ENCODE data around the gene TMEM202.
"Not testable (repeated sequence)": the region's sequence is repeated elsewhere in the genome, so short reads cannot be mapped to it uniquely, and the experiment has no call there.

The TMEM202 gene

DNA sequence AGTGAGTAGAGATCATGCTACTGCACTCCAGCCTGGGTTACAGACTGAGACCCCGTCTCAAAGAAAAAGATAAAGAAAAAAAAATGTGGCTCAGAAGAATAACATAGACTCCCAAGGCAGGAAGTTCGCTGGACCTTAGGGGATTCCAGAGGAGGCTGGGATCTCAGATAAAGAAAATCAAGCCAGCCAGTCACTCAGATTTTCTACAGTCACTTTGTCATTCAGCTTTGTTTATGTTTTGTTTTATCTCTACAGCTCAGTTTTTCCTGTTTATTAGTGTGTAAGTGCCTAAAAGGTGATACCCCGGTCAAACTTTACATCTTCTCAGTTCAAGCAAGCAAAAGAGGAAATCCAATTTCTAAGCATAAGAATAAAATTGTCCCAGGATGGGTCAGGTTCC lies 6.3 kb downstream of the TMEM202 start:
- DNase-seq (ENCODE audit: low spot score): no peak

DNA sequence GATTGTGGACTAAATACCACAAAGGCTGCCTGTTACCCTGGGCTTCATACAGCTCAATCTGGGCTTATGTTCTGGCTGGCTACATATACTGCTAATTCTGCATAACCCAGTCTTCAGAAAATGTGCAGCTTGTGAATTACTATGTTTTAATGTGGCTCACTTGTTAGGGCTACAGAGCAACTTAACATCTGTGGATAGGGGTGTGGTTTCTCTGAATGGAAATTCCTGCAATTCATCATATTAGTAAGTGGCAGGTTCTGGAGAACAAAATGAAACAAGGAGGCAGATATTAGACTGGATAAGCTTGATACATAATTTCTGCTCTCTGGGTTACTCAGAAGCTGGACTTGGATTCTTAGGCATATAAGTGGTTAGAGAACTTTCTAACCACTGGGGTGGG lies 6.7 kb downstream of the TMEM202 start:
- no peak for DNase-seq (ENCODE audit: low spot score)

- DNase-seq (ENCODE audit: low spot score): no peak
Observed at GRCh38 chr15:72406936-72407335, 8.8 kb downstream of the TMEM202 start.

- no peak for DNase-seq (ENCODE audit: low spot score)
Observed at GRCh38 chr15:72411111-72411510, 13.0 kb downstream of the TMEM202 start.

DNA sequence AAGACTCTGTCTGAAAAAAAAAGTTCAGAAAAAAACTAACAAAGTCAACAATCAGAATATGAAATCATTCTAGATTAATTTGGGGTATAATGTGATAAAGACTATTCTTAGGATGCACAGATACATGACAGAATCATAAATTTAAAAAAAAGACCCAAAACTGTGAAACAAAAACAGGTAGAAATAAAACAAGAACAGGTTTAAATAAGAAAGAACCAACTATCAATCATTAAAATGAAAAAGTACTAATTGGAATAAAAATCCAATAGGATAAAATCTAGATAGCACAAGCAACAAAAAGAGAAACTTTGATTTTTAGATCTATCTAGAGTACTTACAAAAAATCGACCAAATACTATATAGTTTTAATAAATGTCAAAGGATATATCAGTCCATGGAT lies 13.4 kb downstream of the TMEM202 start:
- DNase-seq (ENCODE audit: low spot score): no peak

DNA sequence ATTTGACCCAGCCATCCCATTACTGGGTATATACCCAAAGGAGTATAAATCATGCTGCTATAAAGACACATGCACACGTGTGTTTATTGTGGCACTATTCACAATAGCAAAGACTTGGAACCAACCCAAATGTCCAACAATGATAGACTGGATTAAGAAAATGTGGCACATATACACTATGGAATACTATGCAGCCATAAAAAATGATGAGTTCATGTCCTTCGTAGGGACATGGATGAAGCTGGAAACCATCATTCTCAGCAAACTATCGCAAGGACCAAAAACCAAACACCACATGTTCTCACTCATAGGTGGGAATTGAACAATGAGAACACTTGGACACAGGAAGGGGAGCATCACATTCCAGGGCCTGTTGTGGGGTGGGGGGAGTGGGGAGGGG lies 15.2 kb downstream of the TMEM202 start:
- not testable (repeated sequence) for DNase-seq (ENCODE audit: low spot score)

DNA sequence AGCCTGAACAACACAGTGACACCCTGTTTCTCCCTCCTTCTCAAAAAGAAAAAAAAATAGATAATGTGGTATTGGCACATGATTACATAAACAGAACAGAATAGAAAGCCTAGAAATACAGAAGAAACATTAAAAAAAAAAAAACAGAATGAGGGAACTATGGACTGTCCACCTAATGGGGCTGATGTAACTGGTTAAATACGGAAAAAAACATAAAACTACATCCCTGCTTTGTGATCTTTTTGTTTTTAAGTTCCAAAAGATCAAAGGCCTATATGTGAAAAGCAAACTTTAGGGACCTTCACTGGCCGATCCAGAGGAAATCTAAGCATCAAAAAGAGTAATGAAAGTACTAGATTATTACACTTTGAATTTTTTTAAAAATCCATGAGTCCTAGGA lies 17.2 kb downstream of the TMEM202 start:
- no peak for DNase-seq (ENCODE audit: low spot score)

- not testable (repeated sequence) for DNase-seq (ENCODE audit: low spot score)
Observed at GRCh38 chr15:72419768-72420167, 21.7 kb downstream of the TMEM202 start.

- DNase-seq (ENCODE audit: low spot score): no peak
Observed at GRCh38 chr15:72420576-72420975, 22.5 kb downstream of the TMEM202 start.

GRCh38 chr15:72421484-72421883 lies 23.4 kb downstream of the TMEM202 start:
- no peak for DNase-seq (ENCODE audit: low spot score)

GRCh38 chr15:72423256-72423655 lies 25.2 kb downstream of the TMEM202 start:
- DNase-seq (ENCODE audit: low spot score): no peak

- DNase-seq (ENCODE audit: low spot score): no peak
Observed at GRCh38 chr15:72426753-72427152, 28.6 kb downstream of the TMEM202 start.

DNA sequence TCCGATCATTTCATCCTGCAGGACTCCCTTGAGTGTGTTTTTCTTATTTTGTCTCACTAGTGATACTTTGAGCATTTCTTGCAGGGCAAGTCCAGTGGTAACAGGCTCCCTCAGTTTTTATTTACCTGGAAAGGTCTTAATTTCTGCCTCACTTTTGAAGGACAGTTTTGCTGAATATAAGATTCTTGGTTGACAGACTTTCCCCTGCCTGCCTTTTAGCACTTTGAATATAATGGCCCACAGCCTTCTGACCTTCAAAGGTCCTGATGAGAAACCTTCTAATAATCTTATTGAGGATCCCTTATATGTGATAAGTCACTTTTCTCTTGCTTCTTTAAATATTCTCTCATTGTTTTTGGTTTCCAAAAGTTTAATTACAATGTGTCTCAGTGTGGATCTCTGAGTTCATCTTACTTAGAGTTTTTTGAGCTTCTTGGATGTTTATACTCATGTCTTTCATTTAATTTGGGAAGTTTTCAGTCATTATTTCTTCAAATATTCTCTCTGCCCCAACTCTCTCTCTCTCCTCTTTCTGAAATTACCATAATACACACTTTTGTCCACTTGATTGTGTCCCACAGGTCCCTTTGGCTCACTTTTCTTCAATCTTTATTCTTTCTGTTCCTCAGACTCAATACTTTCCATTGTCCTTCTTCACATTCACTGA lies 39.7 kb downstream of the TMEM202 start:
- DNase-seq (ENCODE audit: low spot score): no peak

GRCh38 chr15:72442848-72443247 lies 44.7 kb downstream of the TMEM202 start:
- DNase-seq (ENCODE audit: low spot score): not testable (repeated sequence)

DNA sequence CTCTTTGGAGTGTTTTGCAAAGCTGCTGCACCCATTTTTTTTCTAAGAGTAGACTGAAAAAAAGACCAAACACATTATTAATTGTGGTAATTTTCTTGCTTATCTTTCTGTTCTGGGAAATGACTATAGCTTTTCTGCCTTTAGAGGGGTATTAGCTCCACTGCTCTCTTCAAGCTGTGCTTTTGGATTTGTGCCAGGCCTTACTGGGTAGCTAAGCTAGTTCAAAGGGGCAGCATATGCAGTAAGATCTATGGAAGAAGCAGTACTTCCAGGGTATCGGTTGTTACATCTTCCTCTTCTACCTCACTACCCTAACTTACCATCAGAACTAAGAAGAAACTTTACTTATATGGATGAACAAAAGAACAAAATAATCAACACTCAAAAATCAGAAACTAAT lies 47.3 kb downstream of the TMEM202 start:
- no peak for DNase-seq (ENCODE audit: low spot score)

DNA sequence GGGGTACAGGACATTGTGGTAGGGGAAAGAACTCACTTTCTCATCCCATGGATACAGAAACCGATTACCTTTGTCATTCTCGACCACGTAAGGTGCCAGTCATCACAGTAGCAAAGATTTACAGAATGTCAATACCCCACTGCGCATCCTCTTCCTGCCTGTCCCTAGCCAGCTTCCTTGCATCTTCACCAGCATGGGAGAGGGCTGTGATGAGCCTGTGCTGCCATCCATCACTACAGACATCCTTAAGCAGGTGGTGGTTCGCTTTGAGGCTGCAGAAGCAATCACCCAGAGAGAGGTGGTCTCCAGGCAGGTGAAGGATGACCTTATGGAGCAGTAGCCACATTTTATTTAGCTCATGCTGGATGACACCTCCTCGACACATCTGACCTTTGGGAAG lies 52.7 kb downstream of the TMEM202 start:
- no peak for DNase-seq (ENCODE audit: low spot score)

- DNase-seq (ENCODE audit: low spot score): no peak
Observed at GRCh38 chr15:72451224-72451623, 53.1 kb downstream of the TMEM202 start.

DNA sequence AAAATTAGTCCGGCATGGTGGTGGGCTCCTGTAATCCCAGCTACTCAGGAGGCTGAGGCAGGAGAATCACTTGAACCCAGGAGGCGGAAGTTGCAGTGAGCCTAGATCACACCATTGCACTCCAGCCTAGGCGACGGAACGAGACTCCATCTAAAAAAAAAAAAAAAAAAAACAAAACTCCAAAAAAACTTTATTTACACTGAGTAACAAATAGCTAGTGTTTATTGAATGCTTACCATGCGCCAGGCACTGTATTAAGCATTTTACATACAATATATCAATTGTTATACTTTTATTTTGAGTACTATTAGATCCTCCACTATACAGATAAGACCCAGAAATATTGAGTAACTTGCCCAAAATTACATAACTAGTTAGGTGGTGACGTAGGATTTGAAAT lies 58.6 kb downstream of the TMEM202 start:
- no peak for DNase-seq (ENCODE audit: low spot score)

Data from iPS-NIHi11 (cell line).